GM23248 (cell line): Measurements from ENCODE around the gene BRINP2. TPM values are rescaled to one million over a fixed set of nuclear protein-coding genes. Genes with fewer than 3 reads are reported as not detected.

Source experiments
- DNase-seq: peaks from one replicate; pipeline ENCODE4 v3.0.0-alpha.2; 2015
- H2AFZ ChIP-seq: fragments of 200-600 bp; sonication (generic); 2 replicates; pipeline ENCODE4 v1.6.1; 2016; ENCODE audit warnings: antibody characterized with exemption
- H3F3A ChIP-seq: fragments of 200-600 bp; sonication (generic); 2 replicates; pipeline ENCODE4 v1.6.1; 2016; ENCODE audit warnings: mild to moderate bottlenecking, antibody characterized with exemption, mixed run types; ENCODE audit not compliant: insufficient read depth
- H3K27ac ChIP-seq: fragments of 200-600 bp; sonication (generic); 2 replicates; pipeline ENCODE4 v1.5.1; 2016; ENCODE audit warnings: mild to moderate bottlenecking
- H3K27me3 ChIP-seq: fragments of 200-600 bp; sonication (generic); replicated peaks from 2 replicates; pipeline ENCODE4 v1.6.1; 2016; ENCODE audit warnings: mild to moderate bottlenecking; ENCODE audit not compliant: insufficient read depth
- H3K36me3 ChIP-seq: fragments of 200-600 bp; sonication (generic); 2 replicates; pipeline ENCODE4 v1.6.1; 2016; ENCODE audit warnings: low read depth, mild to moderate bottlenecking
- H3K4me1 ChIP-seq: fragments of 200-600 bp; sonication (generic); 2 replicates; pipeline ENCODE4 v1.6.1; 2016; ENCODE audit warnings: mild to moderate bottlenecking; ENCODE audit not compliant: insufficient read depth
- H3K4me2 ChIP-seq: fragments of 200-600 bp; sonication (generic); one replicate; pipeline ENCODE4 v1.6.1; 2016; ENCODE audit warnings: mild to moderate bottlenecking; ENCODE audit not compliant: unreplicated experiment
- H3K4me3 ChIP-seq: fragments of 200-600 bp; sonication (generic); 2 replicates; pipeline ENCODE4 v1.5.1; 2016; ENCODE audit warnings: mild to moderate bottlenecking
- H3K79me2 ChIP-seq: fragments of 200-600 bp; sonication (generic); 2 replicates; pipeline ENCODE4 v1.6.1; 2016; ENCODE audit warnings: mild to moderate bottlenecking; ENCODE audit not compliant: insufficient read depth
- H3K9ac ChIP-seq: fragments of 200-600 bp; sonication (generic); 2 replicates; pipeline ENCODE4 v1.6.1; 2016; ENCODE audit warnings: mild to moderate bottlenecking
- H3K9me2 ChIP-seq: fragments of 200-600 bp; sonication (generic); 2 replicates; pipeline ENCODE4 v1.6.1; 2016; ENCODE audit warnings: mixed run types, mild to moderate bottlenecking, moderate library complexity; ENCODE audit not compliant: insufficient read depth
- H3K9me3 ChIP-seq: fragments of 200-600 bp; sonication (generic); one replicate; pipeline ENCODE4 v1.6.1; 2017; ENCODE audit warnings: low read depth
- H4K20me1 ChIP-seq: fragments of 200-600 bp; sonication (generic); 2 replicates; pipeline ENCODE4 v1.6.0; 2016; ENCODE audit not compliant: insufficient read depth
- EZH2 ChIP-seq: fragments of 200-600 bp; sonication (generic); IDR thresholded peaks from 2 replicates; pipeline ENCODE4 v1.6.1; 2018; ENCODE audit warnings: antibody characterized with exemption, mild to moderate bottlenecking; ENCODE audit not compliant: insufficient read depth, poor library complexity, severe bottlenecking
- EZH2phosphoT487 ChIP-seq: fragments of 200-600 bp; sonication (generic); IDR thresholded peaks from 2 replicates; pipeline ENCODE4 v1.6.1; 2018; ENCODE audit warnings: antibody characterized with exemption, moderate library complexity, mild to moderate bottlenecking, low read depth; ENCODE audit not compliant: insufficient read depth
- WGBS, 2 experiments: methylation state at CpG; one replicate each; pipeline ENCODE4 v1.1.6; 2015 to 2017; ENCODE audit warnings: low lambda C conversion rate in 2 of 2, low coverage in 1 of 2; ENCODE audit errors: missing lambda C conversion rate in 2 of 2; 5-methylcytosine and 5-hydroxymethylcytosine counted together
- in situ Hi-C: fragments of 300-500 bp; cut with MboI; formaldehyde crosslinking; loops from 2 replicates; pipeline ENCODE4 v1.15.0; 2020
- polyA plus RNA-seq: library from polyadenylated mRNA; unstranded; fragments of >200 nt; fragmentation: Nextera tagmentation; extraction: Ambion mirVana; gene quantifications from 2 replicates; pipeline ENCODE4 v1.2.1, GENCODE V29; 2016
- total RNA-seq: library from RNA; depleted of rRNA; stranded (reverse); fragments of >200 nt; shearing (Covaris generic); gene quantifications from 2 replicates; pipeline ENCODE4 v1.2.3, GENCODE V29; 2014

BRINP2 gene
- total and polyA plus RNA-seq, 2 experiments from 2014 or later = 0.06 TPM; not detected in 1

DNA sequence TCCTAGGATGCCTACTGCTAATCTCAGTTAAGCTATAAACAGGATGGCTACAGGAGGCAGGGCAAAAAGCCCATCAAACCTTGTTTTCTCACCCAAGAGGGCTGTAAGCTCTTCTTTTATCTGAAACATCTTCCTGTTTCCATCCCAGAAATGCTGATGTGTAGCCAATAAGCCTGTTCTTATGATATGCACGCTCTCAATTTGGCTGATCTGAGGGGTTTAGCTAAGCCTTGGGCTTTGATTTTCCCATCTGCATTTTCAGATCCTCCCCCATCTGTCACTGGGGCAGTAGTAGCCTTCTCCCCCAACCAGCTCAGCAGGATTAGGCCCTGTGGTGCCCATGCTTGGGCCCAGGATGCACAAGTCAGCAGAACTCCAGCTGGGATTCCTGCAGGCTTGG, 105.0 kb downstream of the BRINP2 start:
- WGBS, 2 experiments = 82 to 88% methylated on average over 1 of the region's 1 CpG
- Histone ChIP-seq H3K4me2 (no peak overlapping the region), H3K4me3 (no peak overlapping the region), H3K27ac (no peak overlapping the region), H2AFZ (no peak overlapping the region), H3K9me2 (no peaks in the 10 kb centered on the region), H3K9me3 (no peaks in the 10 kb centered on the region), H3K36me3 (no peaks in the 10 kb centered on the region), H3K27me3 (no peaks in the 10 kb centered on the region), H3F3A (peaks cover 18% of the 10 kb centered on the region), H3K9ac (no peak overlapping the region), H3K4me1 (peaks cover 17% of the 10 kb centered on the region), H3K79me2 (no peaks in the 10 kb centered on the region), H4K20me1 (no peaks in the 10 kb centered on the region)
- in situ Hi-C loops = no loop called here
- TF ChIP-seq EZH2phosphoT487 (no peak), EZH2 (no peak)
- no peak for DNase-seq

DNA sequence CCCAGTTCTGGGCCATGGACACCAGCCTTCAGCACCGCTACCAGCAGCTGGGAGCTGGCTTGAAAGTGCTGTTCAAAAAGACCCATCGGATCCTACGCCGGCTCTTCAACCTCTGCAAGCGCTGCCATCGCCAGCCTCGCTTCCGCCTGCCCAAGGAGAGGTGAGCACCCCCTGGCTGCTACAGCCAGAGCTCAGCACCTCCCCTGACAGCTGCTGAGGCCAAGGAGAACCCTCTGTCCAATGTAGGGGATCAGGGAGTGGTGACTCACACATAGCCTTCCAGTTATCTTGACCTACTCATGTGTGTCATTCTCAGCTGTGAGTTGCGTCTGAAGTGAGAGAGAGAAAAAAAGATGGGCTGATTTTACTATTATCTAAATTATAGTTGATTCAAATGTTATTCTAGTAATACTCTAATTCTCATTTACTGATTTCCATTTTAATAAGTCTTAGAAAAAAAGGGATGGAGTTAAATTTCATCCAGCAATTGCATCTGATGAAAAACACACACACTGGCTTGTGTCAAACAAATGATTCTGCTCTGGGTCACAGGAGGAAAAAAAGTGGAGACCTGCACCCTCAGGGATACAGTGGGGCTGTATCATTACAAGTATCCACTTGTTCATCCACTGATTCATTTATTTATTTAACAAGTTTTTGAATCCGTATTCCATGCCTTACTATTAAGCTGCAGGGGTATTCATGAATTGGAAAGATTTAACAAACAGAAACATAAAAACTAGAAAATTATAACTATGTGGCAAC, 108.0 kb downstream of the BRINP2 start:
- peak; percentile 55 for DNase-seq
- H3K79me2 ChIP-seq = no peaks in the 10 kb centered on the region
- H3K27me3 ChIP-seq = no peaks in the 10 kb centered on the region
- TF ChIP-seq EZH2 (no peak), EZH2phosphoT487 (no peak)
- peaks cover 15% of the 10 kb centered on the region for H3K4me1 ChIP-seq
- H3K9me2 ChIP-seq = no peaks in the 10 kb centered on the region
- H3K9ac ChIP-seq = no peak overlapping the region
- 85 to 90% methylated on average over 10 of the region's 10 CpGs for WGBS, 2 experiments
- no peak overlapping the region for H3K4me3 ChIP-seq
- no peak overlapping the region for H3K27ac ChIP-seq
- H4K20me1 ChIP-seq = no peaks in the 10 kb centered on the region
- no peaks in the 10 kb centered on the region for H3K9me3 ChIP-seq
- in situ Hi-C loops = no loop called here
- H3F3A ChIP-seq = peaks cover 15% of the 10 kb centered on the region
- H3K4me2 ChIP-seq = no peak overlapping the region
- no peaks in the 10 kb centered on the region for H3K36me3 ChIP-seq
- no peak overlapping the region for H2AFZ ChIP-seq

DNA sequence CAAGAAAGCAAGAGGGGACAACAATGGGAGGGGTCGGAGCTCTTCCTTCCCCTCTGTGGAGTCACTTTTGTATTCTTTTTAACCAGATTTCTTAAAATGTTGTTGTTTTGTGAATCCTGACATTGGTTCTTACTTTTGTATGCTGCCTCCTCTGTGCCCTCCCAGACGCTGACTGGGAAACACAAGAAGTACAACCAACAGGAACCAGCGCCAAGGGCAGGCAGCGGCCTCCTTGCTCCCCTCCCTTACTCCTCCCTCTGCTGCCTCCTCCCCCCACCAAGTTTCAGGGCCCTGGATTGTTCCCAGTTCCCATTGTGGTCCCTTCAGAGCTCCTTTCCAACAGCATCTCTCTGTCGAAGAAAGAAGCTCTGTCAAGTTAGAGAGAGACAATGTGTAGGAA, 111.1 kb downstream of the BRINP2 start:
- no peak overlapping the region for H2AFZ ChIP-seq
- no peaks in the 10 kb centered on the region for H3K4me1 ChIP-seq
- H3K27ac ChIP-seq = no peak overlapping the region
- H3K9me3 ChIP-seq = no peaks in the 10 kb centered on the region
- no peak overlapping the region for H3K4me3 ChIP-seq
- H3K9me2 ChIP-seq = no peaks in the 10 kb centered on the region
- no peaks in the 10 kb centered on the region for H3K27me3 ChIP-seq
- DNase-seq = no peak
- H3K9ac ChIP-seq = no peak overlapping the region
- no peaks in the 10 kb centered on the region for H3K36me3 ChIP-seq
- no peak overlapping the region for H3K4me2 ChIP-seq
- TF ChIP-seq EZH2phosphoT487 (no peak), EZH2 (no peak)
- no peaks in the 10 kb centered on the region for H4K20me1 ChIP-seq
- H3K79me2 ChIP-seq = no peaks in the 10 kb centered on the region
- WGBS, 2 experiments = 79 to 80% methylated on average over 5 of the region's 5 CpGs
- no peaks in the 10 kb centered on the region for H3F3A ChIP-seq
- in situ Hi-C loops = no loop called here

DNA sequence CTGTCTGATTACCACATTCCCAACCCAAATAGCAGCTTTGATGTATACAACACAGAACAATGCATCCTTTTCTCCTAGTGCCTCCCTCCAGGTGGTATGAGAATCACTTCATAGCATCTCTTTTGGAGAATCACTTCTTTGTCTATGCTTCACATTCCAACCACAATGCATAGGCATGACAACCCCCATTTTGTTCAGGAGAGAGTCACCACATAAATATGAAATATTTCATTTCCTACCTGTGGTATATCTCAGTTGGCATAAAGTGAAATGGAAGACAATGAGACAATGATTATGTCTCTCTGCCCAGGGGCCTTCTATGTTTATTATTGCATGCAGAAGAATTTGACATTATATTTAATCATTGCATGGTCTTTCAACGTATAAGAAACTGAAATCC, 112.2 kb downstream of the BRINP2 start:
- no peak overlapping the region for H3K27ac ChIP-seq
- H3K9me3 ChIP-seq = no peaks in the 10 kb centered on the region
- no peaks in the 10 kb centered on the region for H3K4me1 ChIP-seq
- WGBS, 2 experiments = 47 to 63% methylated on average over 1 of the region's 1 CpG
- no peak overlapping the region for H3K4me2 ChIP-seq
- TF ChIP-seq EZH2 (no peak), EZH2phosphoT487 (no peak)
- H2AFZ ChIP-seq = no peak overlapping the region
- in situ Hi-C loops = no loop called here
- no peak for DNase-seq
- H3K79me2 ChIP-seq = no peaks in the 10 kb centered on the region
- no peaks in the 10 kb centered on the region for H3K9me2 ChIP-seq
- H3F3A ChIP-seq = no peaks in the 10 kb centered on the region
- H3K36me3 ChIP-seq = no peaks in the 10 kb centered on the region
- no peaks in the 10 kb centered on the region for H4K20me1 ChIP-seq
- H3K4me3 ChIP-seq = no peak overlapping the region
- no peaks in the 10 kb centered on the region for H3K27me3 ChIP-seq
- H3K9ac ChIP-seq = no peak overlapping the region

DNA sequence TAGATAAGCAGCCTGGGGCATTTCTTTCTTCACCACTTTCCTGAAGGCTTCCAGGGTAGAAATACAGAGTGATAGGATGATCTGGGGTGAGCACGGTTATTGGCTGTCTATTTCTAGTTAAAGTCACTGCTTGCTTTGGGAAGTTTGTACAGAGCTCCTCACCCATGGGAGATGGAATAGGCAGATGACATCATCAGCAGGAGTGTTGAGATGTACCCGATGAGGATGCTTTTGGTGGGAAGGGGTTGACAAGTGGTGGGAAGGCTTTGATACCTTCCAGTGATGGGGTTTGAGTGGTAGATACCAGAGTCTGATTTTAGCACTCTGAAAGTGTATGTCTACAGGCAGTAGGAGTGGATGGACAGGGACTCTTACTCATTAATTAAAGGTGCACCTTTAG, 112.6 kb downstream of the BRINP2 start:
- in situ Hi-C loops = no loop called here
- no peaks in the 10 kb centered on the region for H4K20me1 ChIP-seq
- no peaks in the 10 kb centered on the region for H3K79me2 ChIP-seq
- H3K27ac ChIP-seq = no peak overlapping the region
- no peaks in the 10 kb centered on the region for H3K9me3 ChIP-seq
- H3K4me2 ChIP-seq = no peak overlapping the region
- no peak overlapping the region for H3K9ac ChIP-seq
- H3K4me3 ChIP-seq = no peak overlapping the region
- no peaks in the 10 kb centered on the region for H3K9me2 ChIP-seq
- no peaks in the 10 kb centered on the region for H3F3A ChIP-seq
- H3K36me3 ChIP-seq = no peaks in the 10 kb centered on the region
- no peak for TF ChIP-seq EZH2
- no peak for TF ChIP-seq EZH2phosphoT487
- no peak overlapping the region for H2AFZ ChIP-seq
- WGBS, 2 experiments = 63 to 64% methylated on average over 2 of the region's 2 CpGs
- no peaks in the 10 kb centered on the region for H3K4me1 ChIP-seq
- no peaks in the 10 kb centered on the region for H3K27me3 ChIP-seq
- DNase-seq = no peak
